ENCODE measurements around the gene ROBO1.

Gene ROBO1

GRCh38 chr3:78641703-78642102, 1126.1 kb downstream of the ROBO1 start:
- no peak overlapping the region for H3K4me3 ChIP-seq (ENCODE audit: low read length)
- DNase-seq (ENCODE audit: low read depth, low spot score), result no peak

GRCh38 chr3:78634316-78634715, 1133.5 kb downstream of the ROBO1 start:
- DNase-seq (ENCODE audit: low read depth, low spot score), result no peak
- no peak overlapping the region for H3K4me3 ChIP-seq (ENCODE audit: low read length)

GRCh38 chr3:78633626-78634025, 1134.2 kb downstream of the ROBO1 start:
- H3K4me3 ChIP-seq (ENCODE audit: low read length), result no peak overlapping the region
- no peak for DNase-seq (ENCODE audit: low read depth, low spot score)

GRCh38 chr3:78632925-78633553, 1134.8 kb downstream of the ROBO1 start:
- DNase-seq (ENCODE audit: low read depth, low spot score), result no peak
- H3K4me3 ChIP-seq (ENCODE audit: low read length), result no peak overlapping the region

GRCh38 chr3:78629544-78629943, 1138.3 kb downstream of the ROBO1 start:
- H3K4me3 ChIP-seq (ENCODE audit: low read length), result no peak overlapping the region
- no peak for DNase-seq (ENCODE audit: low read depth, low spot score)

- DNase-seq (ENCODE audit: low read depth, low spot score), result no peak
Observed at GRCh38 chr3:78621061-78621716, 1146.6 kb downstream of the ROBO1 start.

GRCh38 chr3:78614486-78614885, 1153.3 kb downstream of the ROBO1 start:
- no peak for DNase-seq (ENCODE audit: low read depth, low spot score)

More at GRCh38 chr3:78621061-78621716, 1146.6 kb downstream of the ROBO1 start:
- no peak overlapping the region for H3K4me3 ChIP-seq (ENCODE audit: low read length)

GRCh38 chr3:78613421-78613879, 1154.3 kb downstream of the ROBO1 start:
- DNase-seq (ENCODE audit: low read depth, low spot score), result no peak

More at GRCh38 chr3:78614486-78614885, 1153.3 kb downstream of the ROBO1 start:
- H3K4me3 ChIP-seq (ENCODE audit: low read length), result no peak overlapping the region

GRCh38 chr3:78611278-78611677, 1156.5 kb downstream of the ROBO1 start:
- no peak overlapping the region for H3K4me3 ChIP-seq (ENCODE audit: low read length)
- no peak for DNase-seq (ENCODE audit: low read depth, low spot score)

More at GRCh38 chr3:78613421-78613879, 1154.3 kb downstream of the ROBO1 start:
- H3K4me3 ChIP-seq (ENCODE audit: low read length), result no peak overlapping the region

- H3K4me3 ChIP-seq (ENCODE audit: low read length), result no peak overlapping the region
- DNase-seq (ENCODE audit: low read depth, low spot score), result no peak
Observed at GRCh38 chr3:78610462-78611125, 1157.2 kb downstream of the ROBO1 start.

GRCh38 chr3:78606756-78607155, 1161.0 kb downstream of the ROBO1 start:
- DNase-seq (ENCODE audit: low read depth, low spot score), result no peak
- H3K4me3 ChIP-seq (ENCODE audit: low read length), result no peak overlapping the region

- H3K4me3 ChIP-seq (ENCODE audit: low read length), result no peak overlapping the region
- no peak for DNase-seq (ENCODE audit: low read depth, low spot score)
Observed at GRCh38 chr3:78605178-78605577, 1162.6 kb downstream of the ROBO1 start.

- no peak for DNase-seq (ENCODE audit: low read depth, low spot score)
- H3K4me3 ChIP-seq (ENCODE audit: low read length), result no peak overlapping the region
Observed at GRCh38 chr3:78604341-78604740, 1163.5 kb downstream of the ROBO1 start.

GRCh38 chr3:78601249-78601648, 1166.5 kb downstream of the ROBO1 start:
- H3K4me3 ChIP-seq (ENCODE audit: low read length), result no peak overlapping the region
- DNase-seq (ENCODE audit: low read depth, low spot score), result no peak

GRCh38 chr3:78589778-78590177, 1178.0 kb downstream of the ROBO1 start:
- no peak overlapping the region for H3K4me3 ChIP-seq (ENCODE audit: low read length)
- no peak for DNase-seq (ENCODE audit: low read depth, low spot score)

- DNase-seq (ENCODE audit: low read depth, low spot score), result no peak
- no peak overlapping the region for H3K4me3 ChIP-seq (ENCODE audit: low read length)
Observed at GRCh38 chr3:78588906-78589621, 1178.7 kb downstream of the ROBO1 start.

GRCh38 chr3:78580681-78581080, 1187.1 kb downstream of the ROBO1 start:
- no peak overlapping the region for H3K4me3 ChIP-seq (ENCODE audit: low read length)
- DNase-seq (ENCODE audit: low read depth, low spot score), result no peak

- H3K4me3 ChIP-seq (ENCODE audit: low read length), result no peak overlapping the region
- DNase-seq (ENCODE audit: low read depth, low spot score), result no peak
Observed at GRCh38 chr3:78571486-78571885, 1196.3 kb downstream of the ROBO1 start.

- DNase-seq (ENCODE audit: low read depth, low spot score), result no peak
Observed at GRCh38 chr3:78570496-78570895, 1197.3 kb downstream of the ROBO1 start.

GRCh38 chr3:78569804-78570203, 1198.0 kb downstream of the ROBO1 start:
- DNase-seq (ENCODE audit: low read depth, low spot score), result no peak
- no peak overlapping the region for H3K4me3 ChIP-seq (ENCODE audit: low read length)

More at GRCh38 chr3:78570496-78570895, 1197.3 kb downstream of the ROBO1 start:
- H3K4me3 ChIP-seq (ENCODE audit: low read length), result no peak overlapping the region
